ENCODE measurements around the gene NEK5.

Gene NEK5

GRCh38 chr13:52159159-52159982 lies 30.5 kb upstream of the NEK5 start, which contains the start of gene NEK3 (continued):
- TF ChIP-seq PRDM2 (tag by site-specific recombination; IDR thresholded peaks at IDR 0.05; ENCODE audit: borderline replicate concordance) (no peak), GLIS1 (tag by site-specific recombination; IDR thresholded peaks at IDR 0.05) (peak; percentile 77), ZBTB8A (tag by site-specific recombination; IDR thresholded peaks at IDR 0.05) (peak; percentile 71; the same call in 1 of the 2 replicates), ZBTB26 (tag by site-specific recombination; optimal IDR thresholded peaks at IDR 0.05) (peak; percentile 97), BCL11B (tag by site-specific recombination; IDR thresholded peaks at IDR 0.05; ENCODE audit: low read depth) (no peak), FEZF1 (tag by site-specific recombination; IDR thresholded peaks at IDR 0.05) (no peak), MYNN (tag by site-specific recombination; IDR thresholded peaks at IDR 0.05; ENCODE audit: borderline replicate concordance) (0 out of 2 replicates have a peak, but pooled peaks have one; percentile 19), ZBTB20 (tag by site-specific recombination; IDR thresholded peaks at IDR 0.05) (peak; percentile 45; the same call in 1 of the 2 replicates), ZNF747 (tag by site-specific recombination; IDR thresholded peaks at IDR 0.05) (no peak), SP7 (tag by site-specific recombination; IDR thresholded peaks at IDR 0.05) (no peak; the same call in 1 of the 2 replicates), ZNF394 (tag by site-specific recombination; IDR thresholded peaks at IDR 0.05; ENCODE audit: borderline replicate concordance) (peak; percentile 56; the same call in 1 of the 2 replicates), ZNF302 (tag by site-specific recombination; IDR thresholded peaks at IDR 0.05; ENCODE audit: low read depth) (no peak), PRDM6 (tag by site-specific recombination; IDR thresholded peaks at IDR 0.05) (no peak), ZNF138 (tag by site-specific recombination; IDR thresholded peaks at IDR 0.05; ENCODE audit: borderline replicate concordance) (no peak), ZFP69B (tag by site-specific recombination; IDR thresholded peaks at IDR 0.05) (no peak; the same call in 1 of the 2 replicates), ZSCAN30 (tag by site-specific recombination; IDR thresholded peaks at IDR 0.05) (peak; percentile 71), ZBTB1 (tag by site-specific recombination; IDR thresholded peaks at IDR 0.05) (no peak), ZXDB (tag by site-specific recombination; IDR thresholded peaks at IDR 0.05) (no peak), ZNF2 (tag by site-specific recombination; IDR thresholded peaks at IDR 0.05) (0 out of 2 replicates have a peak, but pooled peaks have one; percentile 27), ZNF324 (tag by site-specific recombination; IDR thresholded peaks at IDR 0.05) (0 out of 2 replicates have a peak, but pooled peaks have one; percentile 37), KLF10 (tag by site-specific recombination; IDR thresholded peaks at IDR 0.05) (peak; percentile 53; the same call in 1 of the 2 replicates), KLF9 (tag by site-specific recombination; IDR thresholded peaks at IDR 0.05; ENCODE audit: low read depth) (peak; percentile 66; the same call in 1 of the 2 replicates), PRDM10 (tag by site-specific recombination; IDR thresholded peaks at IDR 0.05) (peak; percentile 37; the same call in 1 of the 2 replicates), ZNF600 (tag by site-specific recombination; IDR thresholded peaks at IDR 0.05) (peak; percentile 87), ZNF704 (tag by site-specific recombination; IDR thresholded peaks at IDR 0.05) (no peak)
